ENCODE results near the gene ARCN1.

ARCN1 gene

GRCh38 chr11:118528511-118528910 lies 43.7 kb upstream of the ARCN1 start:
- H3K27ac ChIP-seq: no peak overlapping the region
- TF ChIP-seq ZFX (IDR thresholded peaks at IDR 0.05; ENCODE audit: borderline replicate concordance): no peak
- TF ChIP-seq CTCF (IDR thresholded peaks at IDR 0.05): no peak

- H3K27ac ChIP-seq: peak overlapping the region; percentile 88
- TF ChIP-seq ZFX (IDR thresholded peaks at IDR 0.05; ENCODE audit: borderline replicate concordance) (no peak), CTCF (IDR thresholded peaks at IDR 0.05) (no peak)
Measured at GRCh38 chr11:118529584-118530175, 42.5 kb upstream of the ARCN1 start.

GRCh38 chr11:118530180-118530682 lies 42.0 kb upstream of the ARCN1 start:
- H3K27ac ChIP-seq: peak overlapping the region; percentile 88
- TF ChIP-seq CTCF (IDR thresholded peaks at IDR 0.05) (no peak), ZFX (IDR thresholded peaks at IDR 0.05; ENCODE audit: borderline replicate concordance) (no peak)

- TF ChIP-seq CTCF (IDR thresholded peaks at IDR 0.05): no peak
- no peak for TF ChIP-seq ZFX (IDR thresholded peaks at IDR 0.05; ENCODE audit: borderline replicate concordance)
- H3K27ac ChIP-seq: peak within 1 kb of the TSS; percentile 88
Measured at GRCh38 chr11:118530683-118531596, 41.3 kb upstream of the ARCN1 start, which contains the start of gene TMEM25. Gene TMEM25 (plus strand): TSS chr11:118531192. CDS start chr11:118531802, 610 bp downstream.

GRCh38 chr11:118531597-118532084 lies 40.6 kb upstream of the ARCN1 start:
- peak overlapping the region; percentile 88 for H3K27ac ChIP-seq

GRCh38 chr11:118532091-118532490 lies 40.1 kb upstream of the ARCN1 start:
- TF ChIP-seq ZFX (IDR thresholded peaks at IDR 0.05; ENCODE audit: borderline replicate concordance) (no peak), CTCF (IDR thresholded peaks at IDR 0.05) (no peak)

More at GRCh38 chr11:118531597-118532084, 40.6 kb upstream of the ARCN1 start:
- TF ChIP-seq ZFX (IDR thresholded peaks at IDR 0.05; ENCODE audit: borderline replicate concordance) (no peak), CTCF (IDR thresholded peaks at IDR 0.05) (no peak)

More at GRCh38 chr11:118532091-118532490, 40.1 kb upstream of the ARCN1 start:
- H3K27ac ChIP-seq: peak overlapping the region; percentile 88
